IMR-90 (cell line): ENCODE measurements around the gene SCIN. TPM values are rescaled to one million over a fixed set of nuclear protein-coding genes. Genes with fewer than 3 reads are reported as not detected.

Source experiments
- ATAC-seq: fragments of 200-7000 bp; cut with Tn5 transposase; 2 replicates; pipeline ENCODE4 v1.9.1; 2020; ENCODE audit warnings: low read depth, mild to moderate bottlenecking, moderate library complexity
- BruUV-seq: library from RNA; stranded (reverse); fragments of 400-500 nt; replicated peaks from 2 replicates; lab custom pipeline; 2021; lab: Mats Ljungman, UMichigan
- CTCF ChIA-PET: fragments of 300-600 bp; formaldehyde crosslinking; extraction: SDS; loops from one replicate; lab custom pipeline; 2021; ENCODE audit warnings: antibody characterized with exemption; lab: Yijun Ruan, JAX
- POLR2A ChIA-PET: fragments of 300-600 bp; sonication (Branson Sonifier 250); formaldehyde crosslinking; loops from one replicate; lab custom pipeline; 2022; ENCODE audit warnings: antibody characterized with exemption; ENCODE audit not compliant: unreplicated experiment; lab: Charles Lee
- DNase-seq: peaks from one replicate; pipeline ENCODE4 v3.0.0; 2013
- H2AFZ ChIP-seq: replicated peaks from 2 replicates; pipeline ENCODE3; 2013; ENCODE audit warnings: low read length, mild to moderate bottlenecking; ENCODE audit not compliant: poor library complexity
- H2AK5ac ChIP-seq: 2 replicates; pipeline ENCODE4 v1.6.1; 2013; ENCODE audit warnings: low read depth, low read length, inconsistent platforms
- H2AK9ac ChIP-seq: replicated peaks from 2 replicates; pipeline ENCODE3; 2013; ENCODE audit warnings: mild to moderate bottlenecking, low read depth, low read length, moderate library complexity; ENCODE audit not compliant: poor library complexity
- H2BK120ac ChIP-seq: 2 replicates; pipeline ENCODE4 v1.6.1; 2013; ENCODE audit warnings: low read depth, low read length, inconsistent platforms
- H2BK15ac ChIP-seq: 3 replicates; pipeline ENCODE4 v1.6.1; 2013; ENCODE audit warnings: low read depth, low read length, inconsistent platforms
- H2BK20ac ChIP-seq: 2 replicates; pipeline ENCODE4 v1.6.1; 2013; ENCODE audit warnings: low read depth, mild to moderate bottlenecking, inconsistent platforms, low read length, moderate library complexity
- H2BK5ac ChIP-seq: 2 replicates; pipeline ENCODE4 v1.6.1; 2013; ENCODE audit warnings: mild to moderate bottlenecking, low read depth, low read length, inconsistent platforms; ENCODE audit not compliant: poor library complexity, severe bottlenecking
- H3K14ac ChIP-seq: replicated peaks from 2 replicates; pipeline ENCODE4 v1.6.1; 2013; ENCODE audit warnings: low read depth, low read length, inconsistent platforms
- H3K18ac ChIP-seq: 2 replicates; pipeline ENCODE4 v1.6.1; 2013; ENCODE audit warnings: low read depth, low read length, control low read depth
- H3K23ac ChIP-seq: 2 replicates; pipeline ENCODE4 v1.6.1; 2013; ENCODE audit warnings: low read depth, low read length, inconsistent platforms
- H3K27ac ChIP-seq: 2 replicates; pipeline ENCODE4 v1.5.1; 2013; ENCODE audit warnings: mild to moderate bottlenecking, control low read depth, low read length; ENCODE audit not compliant: insufficient read depth
- H3K27me3 ChIP-seq: 2 replicates; pipeline ENCODE4 v1.6.1; 2013; ENCODE audit warnings: low read length; ENCODE audit not compliant: control insufficient read depth, insufficient read depth
- H3K36me3 ChIP-seq: 2 replicates; pipeline ENCODE4 v1.6.1; 2013; ENCODE audit warnings: low read length, mixed read lengths; ENCODE audit not compliant: control insufficient read depth, insufficient read depth
- H3K4ac ChIP-seq: 2 replicates; pipeline ENCODE4 v1.6.1; 2013; ENCODE audit warnings: low read depth, low read length, inconsistent platforms
- H3K4me1 ChIP-seq: 2 replicates; pipeline ENCODE4 v1.6.1; 2013; ENCODE audit warnings: low read length, mixed read lengths; ENCODE audit not compliant: control insufficient read depth, insufficient read depth
- H3K4me2 ChIP-seq: 2 replicates; pipeline ENCODE4 v1.6.1; 2013; ENCODE audit warnings: low read depth, mild to moderate bottlenecking, control low read depth, low read length, moderate library complexity
- H3K4me3 ChIP-seq: 2 replicates; pipeline ENCODE4 v1.5.1; 2013; ENCODE audit warnings: low read depth, mild to moderate bottlenecking, control low read depth, low read length, moderate library complexity; ENCODE audit not compliant: insufficient read depth
- H3K56ac ChIP-seq: 2 replicates; pipeline ENCODE4 v1.6.1; 2013; ENCODE audit warnings: low read length, inconsistent platforms; ENCODE audit not compliant: insufficient read depth; ENCODE audit errors: extremely low read depth
- H3K79me1 ChIP-seq, 2 experiments: 2 replicates each; pipeline ENCODE4 v1.6.1; 2013; ENCODE audit warnings: low read length in 2 of 2, inconsistent platforms in 1 of 2, low read depth in 1 of 2
- H3K9ac ChIP-seq: 2 replicates; pipeline ENCODE4 v1.6.1; 2013; ENCODE audit warnings: low read depth, low read length, control low read depth
- H3K9me1 ChIP-seq: 2 replicates; pipeline ENCODE4 v1.6.1; 2013; ENCODE audit warnings: low read length, inconsistent platforms; ENCODE audit not compliant: insufficient read depth
- H3K9me3 ChIP-seq: 2 replicates; pipeline ENCODE4 v1.6.1; 2013; ENCODE audit warnings: low read length; ENCODE audit not compliant: control insufficient read depth, insufficient read depth
- H4K20me1 ChIP-seq: 2 replicates; pipeline ENCODE4 v1.6.1; 2013; ENCODE audit warnings: low read length, inconsistent platforms; ENCODE audit not compliant: insufficient read depth
- H4K5ac ChIP-seq: 2 replicates; pipeline ENCODE4 v1.6.1; 2013; ENCODE audit warnings: mild to moderate bottlenecking, low read depth, low read length, control low read depth
- H4K8ac ChIP-seq, 2 experiments: 2 replicates each; pipeline ENCODE4 v1.6.1; 2013; ENCODE audit warnings: low read depth in 2 of 2, low read length in 2 of 2, control low read depth in 1 of 2, inconsistent platforms in 1 of 2
- H4K91ac ChIP-seq: 2 replicates; pipeline ENCODE4 v1.6.1; 2013; ENCODE audit warnings: low read depth, low read length, inconsistent platforms; ENCODE audit not compliant: insufficient read depth
- BHLHE40 ChIP-seq: fragments of 150-350 bp; IDR thresholded peaks from 2 replicates; pipeline ENCODE4 v1.6.1; 2016; ENCODE audit warnings: mild to moderate bottlenecking, low read depth, low read length
- CEBPB ChIP-seq: IDR thresholded peaks from 2 replicates; pipeline ENCODE4 v1.6.1; 2012; ENCODE audit warnings: low read depth, low read length, improper control_type of control experiment
- CHD1 ChIP-seq: IDR thresholded peaks from 2 replicates; pipeline ENCODE4 v1.6.1; 2012; ENCODE audit warnings: low read depth, low read length, improper control_type of control experiment
- FOS ChIP-seq: fragments of 150-350 bp; IDR thresholded peaks from 2 replicates; pipeline ENCODE4 v1.6.1; 2016; ENCODE audit warnings: low read depth, low read length
- MAFK ChIP-seq: IDR thresholded peaks from 2 replicates; pipeline ENCODE4 v1.6.1; 2012; ENCODE audit warnings: low read depth, low read length, improper control_type of control experiment
- MAZ ChIP-seq: IDR thresholded peaks from 2 replicates; pipeline ENCODE4 v1.6.1; 2012; ENCODE audit warnings: low read depth, mild to moderate bottlenecking, low read length, improper control_type of control experiment, moderate library complexity, borderline replicate concordance
- MXI1 ChIP-seq: IDR thresholded peaks from 2 replicates; pipeline ENCODE4 v1.6.1; 2012; ENCODE audit warnings: low read depth, mild to moderate bottlenecking, low read length, moderate library complexity, borderline replicate concordance
- NFE2L2 ChIP-seq: fragments of 150-350 bp; IDR thresholded peaks from 2 replicates; pipeline ENCODE4 v1.6.1; 2016; ENCODE audit warnings: low read depth, mild to moderate bottlenecking, low read length
- POLR2A ChIP-seq: IDR thresholded peaks from 2 replicates; pipeline ENCODE4 v1.6.1; 2012; ENCODE audit warnings: mild to moderate bottlenecking, low read depth, low read length
- RAD21 ChIP-seq: IDR thresholded peaks from 2 replicates; pipeline ENCODE4 v1.6.1; 2012; ENCODE audit warnings: low read length, improper control_type of control experiment
- RCOR1 ChIP-seq: IDR thresholded peaks from 2 replicates; pipeline ENCODE4 v1.6.1; 2012; ENCODE audit warnings: mild to moderate bottlenecking, low read length, improper control_type of control experiment; ENCODE audit not compliant: insufficient replicate concordance
- RFX5 ChIP-seq: IDR thresholded peaks from 2 replicates; pipeline ENCODE4 v1.8.0; 2012; ENCODE audit warnings: low read depth, mild to moderate bottlenecking, low read length, moderate library complexity
- SMC3 ChIP-seq: fragments of 150-350 bp; IDR thresholded peaks from 2 replicates; pipeline ENCODE4 v1.6.1; 2016; ENCODE audit warnings: low read depth, mild to moderate bottlenecking, antibody characterized with exemption, low read length, moderate library complexity
- WGBS, 2 experiments: methylation state at CpG; one replicate each; pipeline versions ENCODE4 v1.1.5 to v1.1.7; 2013; ENCODE audit warnings: missing lambda C conversion rate in 2 of 2; ENCODE audit not compliant: insufficient read length in 1 of 2; ENCODE audit errors: extremely low coverage in 2 of 2; 5-methylcytosine and 5-hydroxymethylcytosine counted together
- dilution Hi-C: fragments of 300-500 bp; cut with HindIII; formaldehyde crosslinking; loops from one replicate; pipeline ENCODE4 v1.14.3; 2018; ENCODE audit warnings: low sequenced_read_pairs; ENCODE audit not compliant: unreplicated experiment
- in situ Hi-C: fragments of 300-500 bp; cut with MboI; formaldehyde crosslinking; loops from 3 replicates; pipeline ENCODE4 v1.14.3; 2019; ENCODE audit warnings: low sequenced_read_pairs, inconsistent platforms, mixed read lengths
- intact Hi-C: fragments of 100-400 bp; cut with micrococcal nuclease; formaldehyde crosslinking; loops from 2 replicates; pipeline ENCODE4 v1.10.0; 2022
- polyA plus RNA-seq, 3 experiments: library from polyadenylated mRNA; depleted of rRNA; stranded (reverse); fragments of >200 nt; gene quantifications; 2 replicates each; pipeline ENCODE4 v1.2.3, GENCODE V29; 2012; ENCODE audit warnings: low replicate concordance in 1 of 3
- total RNA-seq: library from RNA; depleted of rRNA; stranded (reverse); fragments of >200 nt; gene quantifications from 2 replicates; pipeline ENCODE4 v1.2.3, GENCODE V29; 2012
- TF ChIP-seq, protein P1 (sequence below): fragments of 150-350 bp; IDR thresholded peaks from 2 replicates; pipeline ENCODE4 v1.6.1; 2016; ENCODE audit warnings: low read depth, mild to moderate bottlenecking, low read length, moderate library complexity, borderline replicate concordance
- TF ChIP-seq, protein P2 (sequence below): fragments of 150-350 bp; IDR thresholded peaks from 2 replicates; pipeline ENCODE4 v1.6.1; 2017; ENCODE audit warnings: mild to moderate bottlenecking, antibody characterized with exemption, low read length, low read depth
- TF ChIP-seq, protein P3 (sequence below): conservative IDR thresholded peaks from 2 replicates; pipeline ENCODE4 v1.5.1; 2012; ENCODE audit warnings: mild to moderate bottlenecking, low read depth, low read length, improper control_type of control experiment

Gene SCIN
- total and polyA plus RNA-seq, 2 of the 4 experiments (the other 2 are of a cell fraction), result under 0.01 to 0.05 TPM

DNA sequence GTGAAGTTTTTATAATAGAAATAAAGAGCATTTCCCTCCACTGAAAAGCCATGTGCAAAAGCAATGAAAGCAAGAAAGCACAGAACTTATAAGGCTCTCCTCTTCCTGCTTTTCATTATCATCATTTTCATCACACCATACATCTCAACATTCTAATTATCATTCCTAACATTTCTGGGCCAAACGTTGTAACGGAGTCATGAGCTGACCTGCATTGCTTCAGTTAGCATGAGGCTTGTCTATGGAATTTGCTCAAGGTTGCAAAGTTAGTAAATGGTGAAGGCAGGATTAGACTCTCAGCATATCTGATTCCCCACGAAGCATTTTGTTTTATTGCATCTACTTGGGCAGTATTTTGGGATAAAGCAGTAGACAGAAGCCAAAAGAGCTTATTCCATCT lies 11.4 kb downstream of the SCIN start:
- WGBS, 2 experiments, result no CpG with 5 or more reads among the region's 3 CpGs
- in situ Hi-C loops (no loop called here), intact Hi-C loops (no loop called here), dilution Hi-C loops (no loop called here)
- no peak overlapping the region for H2BK20ac ChIP-seq
- H2BK120ac ChIP-seq, result no peak overlapping the region
- DNase-seq (peak; percentile 13), ATAC-seq (peak; percentile 73)
- no peaks in the 10 kb centered on the region for H3K4me1 ChIP-seq
- H2AK9ac ChIP-seq, result no peak overlapping the region
- no peak overlapping the region for H3K18ac ChIP-seq
- no peaks in the 10 kb centered on the region for H4K20me1 ChIP-seq
- H3K56ac ChIP-seq, result no peak overlapping the region
- no peak overlapping the region for H3K4me3 ChIP-seq
- ChIA-PET POLR2A (no interaction called here), CTCF (no interaction called here)
- no peak overlapping the region for H3K14ac ChIP-seq
- no peaks in the 10 kb centered on the region for H3K9me1 ChIP-seq
- H4K91ac ChIP-seq, result no peak overlapping the region
- no peak overlapping the region for H3K4me2 ChIP-seq
- no peak overlapping the region for H3K4ac ChIP-seq
- TF ChIP-seq, protein P1, sequence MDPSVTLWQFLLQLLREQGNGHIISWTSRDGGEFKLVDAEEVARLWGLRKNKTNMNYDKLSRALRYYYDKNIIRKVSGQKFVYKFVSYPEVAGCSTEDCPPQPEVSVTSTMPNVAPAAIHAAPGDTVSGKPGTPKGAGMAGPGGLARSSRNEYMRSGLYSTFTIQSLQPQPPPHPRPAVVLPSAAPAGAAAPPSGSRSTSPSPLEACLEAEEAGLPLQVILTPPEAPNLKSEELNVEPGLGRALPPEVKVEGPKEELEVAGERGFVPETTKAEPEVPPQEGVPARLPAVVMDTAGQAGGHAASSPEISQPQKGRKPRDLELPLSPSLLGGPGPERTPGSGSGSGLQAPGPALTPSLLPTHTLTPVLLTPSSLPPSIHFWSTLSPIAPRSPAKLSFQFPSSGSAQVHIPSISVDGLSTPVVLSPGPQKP, result no peak
- no peak for TF ChIP-seq NFE2L2
- TF ChIP-seq RFX5, result no peak
- no peak for TF ChIP-seq RCOR1
- TF ChIP-seq CHD1, result no peak
- TF ChIP-seq MAZ, result no peak
- TF ChIP-seq BHLHE40, result no peak
- TF ChIP-seq, protein P2, sequence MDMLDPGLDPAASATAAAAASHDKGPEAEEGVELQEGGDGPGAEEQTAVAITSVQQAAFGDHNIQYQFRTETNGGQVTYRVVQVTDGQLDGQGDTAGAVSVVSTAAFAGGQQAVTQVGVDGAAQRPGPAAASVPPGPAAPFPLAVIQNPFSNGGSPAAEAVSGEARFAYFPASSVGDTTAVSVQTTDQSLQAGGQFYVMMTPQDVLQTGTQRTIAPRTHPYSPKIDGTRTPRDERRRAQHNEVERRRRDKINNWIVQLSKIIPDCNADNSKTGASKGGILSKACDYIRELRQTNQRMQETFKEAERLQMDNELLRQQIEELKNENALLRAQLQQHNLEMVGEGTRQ, result no peak
- TF ChIP-seq POLR2A, result no peak
- TF ChIP-seq SMC3, result no peak
- TF ChIP-seq CEBPB, result no peak
- no peak for TF ChIP-seq MXI1
- TF ChIP-seq FOS, result no peak
- no peak for TF ChIP-seq RAD21
- no peak for TF ChIP-seq MAFK
- TF ChIP-seq, protein P3, sequence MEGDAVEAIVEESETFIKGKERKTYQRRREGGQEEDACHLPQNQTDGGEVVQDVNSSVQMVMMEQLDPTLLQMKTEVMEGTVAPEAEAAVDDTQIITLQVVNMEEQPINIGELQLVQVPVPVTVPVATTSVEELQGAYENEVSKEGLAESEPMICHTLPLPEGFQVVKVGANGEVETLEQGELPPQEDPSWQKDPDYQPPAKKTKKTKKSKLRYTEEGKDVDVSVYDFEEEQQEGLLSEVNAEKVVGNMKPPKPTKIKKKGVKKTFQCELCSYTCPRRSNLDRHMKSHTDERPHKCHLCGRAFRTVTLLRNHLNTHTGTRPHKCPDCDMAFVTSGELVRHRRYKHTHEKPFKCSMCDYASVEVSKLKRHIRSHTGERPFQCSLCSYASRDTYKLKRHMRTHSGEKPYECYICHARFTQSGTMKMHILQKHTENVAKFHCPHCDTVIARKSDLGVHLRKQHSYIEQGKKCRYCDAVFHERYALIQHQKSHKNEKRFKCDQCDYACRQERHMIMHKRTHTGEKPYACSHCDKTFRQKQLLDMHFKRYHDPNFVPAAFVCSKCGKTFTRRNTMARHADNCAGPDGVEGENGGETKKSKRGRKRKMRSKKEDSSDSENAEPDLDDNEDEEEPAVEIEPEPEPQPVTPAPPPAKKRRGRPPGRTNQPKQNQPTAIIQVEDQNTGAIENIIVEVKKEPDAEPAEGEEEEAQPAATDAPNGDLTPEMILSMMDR, result no peak
- no peaks in the 10 kb centered on the region for H3K9me3 ChIP-seq
- H2BK15ac ChIP-seq, result no peak overlapping the region
- H3K23ac ChIP-seq, result no peak overlapping the region
- H3K36me3 ChIP-seq, result no peaks in the 10 kb centered on the region
- H2AK5ac ChIP-seq, result no peak overlapping the region
- no peak overlapping the region for H4K8ac ChIP-seq
- no TSS peak for BruUV-seq
- H3K9ac ChIP-seq, result no peak overlapping the region
- no peaks in the 10 kb centered on the region for H3K79me1 ChIP-seq
- no peak overlapping the region for H2BK5ac ChIP-seq
- H3K27ac ChIP-seq, result no peak overlapping the region
- H3K27me3 ChIP-seq, result peaks cover 3% of the 10 kb centered on the region
- no peak overlapping the region for H2AFZ ChIP-seq
- H4K5ac ChIP-seq, result no peak overlapping the region
